Measurements from ENCODE around the gene NDOR1.

Gene NDOR1

DNA sequence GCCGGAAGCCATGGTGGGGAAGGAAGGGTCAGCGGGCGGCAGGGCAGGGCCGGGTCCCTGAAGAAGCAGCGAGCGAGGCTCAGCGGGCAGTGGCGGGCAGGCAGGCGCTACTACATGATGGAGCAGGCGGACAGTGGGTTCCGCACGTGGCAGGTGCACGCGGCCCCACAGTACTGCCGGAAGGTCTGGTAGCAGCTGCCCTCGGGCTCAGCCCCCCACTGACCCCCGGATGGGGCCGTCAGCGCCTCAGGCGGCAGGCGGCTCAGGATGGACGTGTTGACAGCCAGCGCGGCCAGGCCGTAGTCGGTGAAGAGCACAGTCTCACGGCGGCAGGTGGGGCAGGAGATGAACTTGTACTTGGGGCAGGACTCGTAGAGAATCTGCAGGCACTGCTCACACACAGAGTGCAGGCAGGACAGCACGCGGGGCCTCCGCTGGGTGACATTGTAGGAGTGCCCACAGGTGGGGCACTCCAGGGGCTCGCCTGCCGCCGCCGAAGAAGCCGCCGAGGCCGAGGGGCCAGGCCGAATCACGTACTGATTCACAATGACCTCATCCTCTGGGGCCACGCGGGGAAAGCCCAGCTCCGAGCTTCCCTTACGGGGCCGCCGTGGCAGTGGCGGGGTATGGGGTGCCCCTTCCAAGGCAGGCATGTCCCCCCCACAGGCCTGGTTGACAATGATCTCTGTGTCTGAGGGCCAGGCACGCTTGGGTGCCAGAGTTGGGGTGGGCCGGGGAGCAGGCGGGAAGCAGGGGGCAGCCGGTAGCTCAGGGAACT is 15.0 kb downstream of the NDOR1 start:
- DNase-seq (ENCODE audit: low spot score): no peak

DNA sequence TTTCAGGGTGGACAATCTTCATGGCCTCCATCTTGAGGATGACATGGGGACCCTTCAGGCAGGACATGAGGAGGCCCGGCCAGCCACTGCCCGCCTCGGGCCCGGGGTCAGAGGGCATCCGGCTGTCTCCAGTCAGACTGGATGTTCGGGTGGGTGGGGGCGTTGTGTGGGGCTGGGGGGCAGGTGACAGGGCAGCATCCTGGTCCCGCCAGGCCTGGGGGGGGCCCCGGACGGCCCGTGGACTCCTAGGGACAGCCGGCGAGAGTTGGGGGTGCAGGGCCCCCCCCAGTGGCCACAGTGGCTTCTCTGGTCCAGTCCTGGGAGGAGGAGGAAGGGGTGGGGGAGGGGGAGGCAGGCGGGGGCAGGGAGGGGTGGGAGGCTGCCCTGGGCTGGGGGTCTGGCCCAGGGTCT is 15.6 kb downstream of the NDOR1 start:
- no peak for DNase-seq (ENCODE audit: low spot score)

DNA sequence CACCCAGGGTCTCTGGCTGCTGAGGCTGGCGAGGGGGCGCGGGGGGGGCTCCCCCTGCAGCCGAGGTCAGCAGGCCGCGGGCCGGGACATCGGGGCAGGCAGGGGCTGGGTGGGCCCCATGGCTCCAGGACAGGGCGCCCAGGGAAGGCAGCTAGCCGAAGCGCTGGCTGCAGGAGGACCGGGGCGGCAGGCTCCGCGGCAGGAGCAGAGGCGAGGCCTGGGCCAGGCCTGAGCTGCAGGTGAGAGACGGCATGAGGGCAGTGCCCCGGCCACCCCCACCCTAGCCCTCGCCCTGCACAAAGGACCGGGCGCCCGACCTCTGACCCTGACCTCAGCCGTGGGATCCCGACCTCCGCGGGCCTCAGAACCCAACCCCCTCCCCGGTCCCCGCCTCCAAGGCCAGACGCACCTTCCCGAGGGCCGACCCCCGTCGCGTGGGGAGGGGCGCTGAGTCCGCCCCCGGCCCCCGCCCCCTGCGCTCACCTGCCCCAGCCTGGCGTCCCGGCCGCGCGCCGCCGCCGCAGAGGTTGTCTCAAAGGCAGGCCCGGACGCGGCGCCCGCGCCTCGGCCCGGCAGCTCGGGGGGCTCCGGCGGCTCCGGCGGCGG is 16.1 kb downstream of the NDOR1 start:
- no peak for DNase-seq (ENCODE audit: low spot score)

DNA sequence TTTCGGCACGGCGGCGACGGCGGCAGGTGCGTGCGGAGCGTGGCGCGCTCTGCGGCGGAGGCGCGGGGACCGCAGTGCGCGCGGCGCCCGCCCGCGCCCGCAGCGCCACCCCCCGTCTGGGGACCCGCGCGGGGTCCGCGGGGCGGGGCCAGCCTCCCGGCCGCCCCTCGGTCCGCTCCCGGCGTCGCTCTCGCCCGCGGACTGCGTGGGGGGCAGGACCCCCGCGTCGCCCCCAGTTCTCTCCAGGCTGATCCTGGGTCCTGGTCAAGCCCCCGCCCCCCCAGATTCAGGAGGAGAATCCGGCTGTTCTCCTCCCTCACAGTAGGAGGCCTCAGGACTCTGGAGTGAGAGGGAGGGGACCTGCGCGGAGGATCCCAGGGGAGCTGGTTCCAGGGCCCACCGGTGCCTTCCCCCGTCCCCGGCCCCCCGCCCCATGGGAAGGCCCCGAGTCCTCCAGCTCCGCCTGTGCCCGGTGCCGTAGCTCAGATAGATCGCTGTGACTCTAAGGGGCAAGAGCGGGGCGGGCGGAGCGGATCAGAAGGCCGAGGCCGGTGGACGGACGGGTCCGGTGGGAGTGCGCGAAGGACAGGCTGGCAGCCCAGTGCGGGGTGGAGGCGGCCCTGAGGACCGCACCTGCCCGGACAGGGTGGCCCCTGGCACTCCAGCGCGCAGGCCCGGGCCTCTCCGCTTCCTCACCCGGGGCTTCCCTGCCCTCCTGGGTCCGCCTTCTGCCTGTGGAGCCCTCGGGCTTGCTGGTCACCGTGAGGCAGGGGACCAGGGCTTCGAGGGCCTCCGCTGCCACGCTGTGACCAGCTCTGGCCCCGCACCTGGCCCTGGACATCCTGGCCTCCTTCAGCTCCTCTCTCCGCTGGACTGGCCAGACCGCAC is 16.9 kb downstream of the NDOR1 start, which contains the start of gene RNF208:
RNF208 (minus strand) TSS at position 51 of the 888 bp plus-strand sequence. CDS start 1,028 bp downstream, outside the sequence.
- DNase-seq (ENCODE audit: low spot score): no peak

DNA sequence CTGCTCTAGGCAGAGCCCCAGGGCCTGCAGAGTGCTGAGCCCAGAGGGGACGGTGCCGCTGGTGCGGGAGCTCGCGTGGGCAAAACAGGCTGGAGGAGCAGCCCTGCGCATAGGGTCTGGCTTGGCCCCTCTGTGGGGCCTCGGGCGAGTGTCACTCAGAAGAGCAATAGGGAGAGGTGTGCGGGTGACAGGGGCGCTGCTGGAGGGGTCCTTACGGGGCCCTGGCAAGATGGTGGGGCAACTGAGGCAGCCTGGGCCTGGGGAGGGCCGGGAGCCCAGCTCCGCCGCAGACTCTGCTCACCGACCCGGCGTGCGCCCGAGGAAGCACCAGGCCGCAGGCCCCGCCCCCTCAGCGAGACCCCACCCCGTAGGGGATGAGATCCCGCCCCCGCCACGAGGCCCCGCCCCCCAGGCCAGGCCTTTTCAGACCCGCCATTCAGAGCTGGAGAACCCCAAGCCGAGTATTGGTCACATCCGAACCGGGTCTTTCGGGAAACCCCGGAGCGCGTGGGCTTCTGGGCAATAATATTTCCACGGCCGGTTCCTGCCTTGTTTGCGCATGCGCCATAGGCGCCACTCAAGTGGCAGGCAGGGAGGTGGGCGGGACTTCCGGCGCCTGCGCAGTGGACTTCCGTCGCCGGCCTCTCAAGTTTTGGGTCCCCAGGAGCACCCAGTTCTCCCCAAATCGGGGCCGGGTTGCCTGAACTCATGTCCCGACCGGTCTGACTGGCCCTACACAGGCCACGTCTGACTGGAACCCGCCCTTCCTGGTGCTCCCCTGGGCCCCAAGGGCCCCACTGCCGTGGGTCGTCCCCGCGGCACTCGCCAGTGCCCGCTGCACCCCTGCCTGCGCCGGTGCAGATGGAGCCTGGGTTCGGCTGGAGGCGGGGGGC is 17.8 kb downstream of the NDOR1 start:
- peak; percentile 100 for DNase-seq (ENCODE audit: low spot score)

DNA sequence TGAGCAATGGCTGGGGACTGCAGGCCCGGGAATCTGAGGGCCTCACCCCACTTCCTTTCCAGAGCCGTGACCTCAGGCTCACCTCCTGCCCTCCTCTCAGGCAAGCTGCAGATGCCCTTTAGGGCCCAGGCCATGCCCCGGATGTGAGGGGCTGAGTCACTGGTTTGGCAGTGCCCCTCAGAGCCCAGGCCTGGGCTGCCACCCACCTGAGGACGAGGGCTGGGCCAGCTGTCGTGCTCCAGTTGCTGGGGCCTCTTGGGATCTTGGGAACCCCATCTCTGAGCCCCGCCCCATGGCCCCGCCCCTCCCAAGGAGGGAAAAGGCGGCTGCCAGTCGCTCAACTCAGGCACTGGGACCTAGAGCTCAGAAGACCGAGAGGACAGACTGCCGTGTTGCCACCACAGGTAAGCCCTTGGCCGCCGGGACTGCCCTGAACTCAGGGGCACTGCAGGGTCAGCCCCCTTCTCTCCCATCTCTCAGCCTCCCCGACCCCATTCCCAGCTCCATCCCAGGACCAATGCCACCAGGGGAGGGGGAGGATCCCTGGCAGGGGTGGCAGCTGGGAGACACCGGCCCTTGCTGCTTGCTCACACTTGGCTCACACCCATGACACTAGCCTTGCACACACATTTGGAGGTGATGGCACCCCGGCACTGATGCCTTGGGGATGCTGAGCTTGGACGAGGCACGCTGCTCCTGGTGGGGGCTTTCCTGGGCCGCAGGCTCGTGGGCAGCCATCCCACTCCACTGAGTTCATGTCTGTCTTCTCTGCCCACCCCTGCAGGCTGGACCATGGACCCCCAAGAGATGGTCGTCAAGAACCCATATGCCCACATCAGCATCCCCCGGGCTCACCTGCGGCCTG is 19.6 kb downstream of the NDOR1 start, which contains the start of gene CYSRT1:
CYSRT1 (plus strand) TSS at position 345 of the 865 bp plus-strand sequence; CDS start at position 793, 448 bp downstream.
- no peak for DNase-seq (ENCODE audit: low spot score)

DNA sequence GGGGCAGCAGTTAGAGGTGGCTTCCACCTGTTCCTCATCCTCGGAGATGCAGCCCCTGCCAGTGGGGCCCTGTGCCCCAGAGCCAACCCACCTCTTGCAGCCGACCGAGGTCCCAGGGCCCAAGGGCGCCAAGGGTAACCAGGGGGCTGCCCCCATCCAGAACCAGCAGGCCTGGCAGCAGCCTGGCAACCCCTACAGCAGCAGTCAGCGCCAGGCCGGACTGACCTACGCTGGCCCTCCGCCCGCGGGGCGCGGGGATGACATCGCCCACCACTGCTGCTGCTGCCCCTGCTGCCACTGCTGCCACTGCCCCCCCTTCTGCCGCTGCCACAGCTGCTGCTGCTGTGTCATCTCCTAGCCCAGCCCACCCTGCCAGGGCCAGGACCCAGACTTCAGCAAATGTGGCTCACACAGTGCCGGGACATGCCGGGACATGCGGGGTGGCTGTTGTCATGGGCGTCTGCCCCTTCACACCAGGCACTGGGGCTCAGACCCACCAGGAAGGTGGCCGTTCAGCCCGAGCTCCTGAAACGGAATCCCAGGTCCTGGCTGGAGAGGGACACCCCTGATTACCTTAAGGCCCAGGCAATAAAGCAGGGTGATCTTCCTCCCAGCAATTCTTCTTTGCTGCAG is 20.3 kb downstream of the NDOR1 start:
- no peak for DNase-seq (ENCODE audit: low spot score)

DNA sequence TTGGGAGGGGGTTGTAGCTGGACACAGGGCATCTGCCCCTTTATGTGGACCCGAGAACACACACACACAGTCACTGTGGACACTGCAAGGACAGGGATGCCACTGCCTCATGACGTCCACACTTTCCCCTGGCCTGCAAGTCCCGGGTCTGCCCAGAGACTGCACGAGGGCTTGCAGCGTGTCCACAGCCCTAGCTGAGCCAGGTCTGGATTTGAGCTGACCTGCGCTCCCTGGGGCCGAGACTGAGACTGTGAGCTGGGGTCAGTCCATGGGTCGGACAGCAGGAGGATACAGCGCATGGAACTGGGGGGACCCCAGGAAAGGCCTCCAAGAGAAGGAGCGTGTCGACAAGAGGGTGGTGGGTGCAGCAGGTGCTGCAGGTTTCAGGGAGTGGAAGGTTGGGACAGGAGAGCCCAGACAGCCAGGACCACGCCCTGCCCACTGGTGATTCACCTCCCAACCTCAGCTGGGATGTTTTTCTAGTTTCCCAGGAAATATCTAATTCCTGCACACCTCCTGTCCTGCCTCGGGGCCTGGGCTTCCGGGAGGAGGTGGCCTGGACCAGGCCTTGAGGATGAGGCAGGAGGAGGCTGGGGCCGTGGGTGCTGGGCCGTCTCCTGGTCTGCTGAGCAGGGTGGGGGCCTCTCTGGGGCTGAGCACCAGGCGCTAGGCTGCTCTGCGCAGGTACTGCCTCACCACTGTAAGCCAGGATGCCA is 21.0 kb downstream of the NDOR1 start:
- DNase-seq (ENCODE audit: low spot score): no peak

DNA sequence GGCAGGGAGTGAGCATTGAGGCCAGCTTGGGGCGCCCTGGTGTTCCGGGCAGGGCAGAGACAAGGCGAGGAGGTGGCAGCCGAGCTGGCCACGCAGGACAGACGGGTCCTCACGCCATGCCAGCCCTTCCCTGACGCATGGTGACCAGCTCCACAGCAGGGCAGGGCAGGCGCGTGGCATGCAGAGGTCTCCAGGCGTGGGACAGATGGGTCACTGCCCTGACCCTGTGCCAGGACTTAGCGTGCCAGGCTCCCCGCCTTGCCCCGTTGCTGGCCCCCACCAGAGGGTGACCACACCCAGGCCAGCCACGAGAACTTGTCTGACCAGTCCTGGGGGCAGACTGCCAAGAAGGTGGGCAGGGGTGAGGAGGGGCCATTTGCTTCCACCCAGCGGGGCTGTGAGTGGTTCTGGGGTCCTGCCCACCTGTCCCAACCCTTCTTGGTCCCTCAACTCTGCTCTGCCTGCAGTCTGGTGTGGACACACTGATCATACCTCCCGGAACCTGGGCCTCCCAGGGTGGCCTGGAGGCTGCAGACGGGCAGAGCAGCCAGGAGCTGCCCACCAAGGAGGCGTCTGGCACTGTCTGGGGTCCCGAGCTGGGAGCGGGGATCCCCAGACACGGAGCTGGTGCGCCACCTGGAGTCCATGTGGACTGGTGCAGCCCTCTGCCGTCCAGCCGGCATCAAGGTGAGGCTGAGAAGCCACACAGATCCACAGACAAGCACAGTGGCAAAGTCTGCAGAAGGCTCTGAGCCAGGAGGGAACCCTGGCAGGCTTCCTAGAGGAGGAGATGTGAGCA is 21.8 kb downstream of the NDOR1 start, which contains the start of gene RNF224:
RNF224 (plus strand) TSS at position 449 of the 799 bp plus-strand sequence. CDS start 834 bp downstream, outside the sequence.
- DNase-seq (ENCODE audit: low spot score): peak; percentile 85

DNA sequence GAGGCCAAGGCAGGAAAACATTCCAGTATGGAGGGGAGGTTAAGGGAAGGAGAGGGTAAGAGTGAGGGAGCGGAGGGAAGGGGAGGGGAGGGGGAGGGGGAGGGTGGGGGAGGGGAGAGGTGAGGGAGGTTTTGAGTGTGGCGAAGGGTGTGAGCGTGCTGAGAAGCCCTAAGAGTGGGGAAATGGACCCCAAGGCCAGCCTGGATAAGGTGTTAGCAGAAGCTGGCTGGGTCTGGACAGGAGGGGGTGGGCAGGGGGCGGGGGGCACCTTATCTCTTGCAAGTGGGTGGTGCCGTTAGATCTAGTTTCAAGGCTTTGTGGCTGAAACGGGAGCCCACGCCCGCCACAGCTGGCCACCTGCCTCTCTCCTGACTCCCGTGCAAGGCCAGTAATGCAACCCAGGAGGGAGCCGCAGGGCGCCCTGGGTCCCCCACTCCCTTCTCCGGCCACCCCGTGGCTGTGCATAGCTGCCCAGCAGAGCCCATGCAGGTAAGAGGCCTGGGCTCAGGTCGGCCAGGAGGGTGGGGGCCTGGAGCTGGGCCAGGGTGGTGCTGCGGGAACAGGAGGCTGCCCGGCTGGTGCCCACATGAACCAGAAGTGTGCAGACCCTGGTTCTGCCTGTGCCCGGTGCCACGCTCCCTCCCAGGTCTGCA is 22.5 kb downstream of the NDOR1 start:
- no peak for DNase-seq (ENCODE audit: low spot score)

DNA sequence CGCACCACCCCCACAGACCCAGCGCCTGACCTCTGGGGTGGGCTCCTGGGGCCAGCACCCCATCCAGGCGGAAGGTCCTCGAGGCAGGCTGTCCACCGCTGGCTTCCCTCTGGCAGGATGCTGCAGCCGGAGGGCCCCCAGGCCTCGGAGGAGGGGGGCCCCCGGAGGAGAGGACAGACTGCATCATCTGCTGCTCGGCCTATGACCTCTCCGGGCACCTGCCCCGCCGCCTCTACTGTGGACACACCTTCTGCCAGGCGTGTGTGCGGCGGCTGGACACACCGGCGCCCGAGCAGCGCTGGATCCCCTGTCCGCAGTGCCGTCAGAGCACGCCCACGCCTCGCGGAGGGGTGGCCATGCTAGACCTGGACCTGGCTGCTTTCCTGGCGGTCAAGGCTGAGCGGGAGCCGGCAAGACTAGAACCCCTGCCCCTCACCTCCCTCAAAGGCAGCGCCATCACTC is 23.0 kb downstream of the NDOR1 start:
- DNase-seq (ENCODE audit: low spot score): no peak

DNA sequence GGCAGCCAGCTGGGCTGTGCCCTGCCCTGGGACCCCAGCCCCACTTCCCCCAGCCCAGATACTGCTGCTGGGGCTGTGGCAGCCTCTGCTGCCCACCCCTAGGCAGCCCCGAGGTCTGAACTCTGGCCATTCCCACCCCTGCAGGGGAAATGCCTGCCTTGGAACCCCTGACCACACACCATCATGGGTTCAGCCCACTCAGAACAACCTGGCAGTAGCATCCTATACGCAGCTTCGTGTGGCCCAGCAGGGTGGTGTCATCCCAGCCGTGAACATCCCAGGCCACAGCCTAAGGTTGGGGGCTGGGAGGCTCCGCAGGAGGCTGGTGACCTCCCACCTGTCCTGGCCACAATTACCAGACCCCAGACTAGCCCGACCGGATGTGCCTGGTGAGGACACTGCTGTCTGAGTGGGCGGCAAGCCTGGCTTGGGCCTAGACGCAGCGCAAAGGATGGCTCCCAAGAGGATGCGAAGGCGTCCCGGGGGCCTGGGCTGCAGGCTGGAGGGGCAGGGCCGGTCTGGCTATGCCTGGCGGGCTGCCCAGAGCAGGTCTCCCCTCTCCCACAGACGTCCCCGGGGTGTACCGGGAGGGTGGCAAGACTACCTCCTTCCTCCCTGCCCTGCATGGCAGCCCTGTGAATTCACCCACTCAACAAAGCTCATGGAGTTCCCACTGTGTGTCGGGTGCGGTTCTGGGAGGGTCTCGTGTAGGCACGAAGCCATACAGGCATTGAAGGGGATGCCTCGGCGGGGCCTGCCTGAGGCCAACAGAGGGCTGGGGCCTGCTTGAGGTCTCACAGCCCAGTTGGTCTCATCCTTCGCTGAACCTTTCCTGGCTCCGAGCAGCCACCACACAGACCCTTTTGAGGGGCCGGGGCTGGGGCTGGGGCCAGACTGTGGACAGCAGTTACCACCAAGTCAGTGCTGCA is 23.7 kb downstream of the NDOR1 start:
- DNase-seq (ENCODE audit: low spot score): no peak

DNA sequence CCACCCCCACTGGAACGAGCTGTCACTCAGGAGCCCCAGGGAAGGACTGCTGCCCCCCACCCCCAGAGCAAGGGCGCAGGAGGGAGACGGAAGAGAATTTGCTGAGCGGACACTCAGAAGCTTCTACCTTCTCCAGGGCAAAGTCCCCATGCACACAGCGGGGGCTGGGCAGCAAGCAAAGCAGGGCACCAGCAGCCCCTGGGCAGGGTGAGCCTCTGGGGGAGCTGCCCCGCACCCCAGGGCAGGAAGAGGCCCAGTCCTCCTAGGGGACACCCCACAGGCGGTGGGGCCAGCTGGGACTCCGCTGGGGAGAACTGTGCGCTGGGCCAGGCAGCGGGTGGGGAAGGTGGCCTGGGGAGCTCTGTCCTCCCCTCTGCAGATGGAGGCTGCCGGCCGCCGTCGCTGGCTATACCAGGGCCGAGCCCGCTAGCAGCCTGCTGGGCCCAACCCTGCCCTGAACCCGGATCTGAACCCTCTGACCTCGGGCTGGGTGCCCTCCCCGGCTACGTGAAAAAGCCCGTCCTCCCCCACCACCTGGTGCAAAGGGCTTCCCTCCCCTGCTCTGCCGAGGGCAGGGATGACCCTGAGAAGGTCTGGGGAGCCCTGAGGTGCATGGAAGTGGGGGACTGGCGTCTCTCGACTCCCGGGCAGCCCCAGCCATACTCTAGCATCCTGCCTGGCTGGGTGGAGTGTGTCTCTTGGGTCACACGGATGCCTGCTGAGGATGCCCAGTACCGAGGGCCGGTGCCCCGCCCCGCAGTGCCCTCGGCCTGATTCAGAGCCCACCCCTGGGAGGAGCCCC is 24.6 kb downstream of the NDOR1 start:
- DNase-seq (ENCODE audit: low spot score): no peak

DNA sequence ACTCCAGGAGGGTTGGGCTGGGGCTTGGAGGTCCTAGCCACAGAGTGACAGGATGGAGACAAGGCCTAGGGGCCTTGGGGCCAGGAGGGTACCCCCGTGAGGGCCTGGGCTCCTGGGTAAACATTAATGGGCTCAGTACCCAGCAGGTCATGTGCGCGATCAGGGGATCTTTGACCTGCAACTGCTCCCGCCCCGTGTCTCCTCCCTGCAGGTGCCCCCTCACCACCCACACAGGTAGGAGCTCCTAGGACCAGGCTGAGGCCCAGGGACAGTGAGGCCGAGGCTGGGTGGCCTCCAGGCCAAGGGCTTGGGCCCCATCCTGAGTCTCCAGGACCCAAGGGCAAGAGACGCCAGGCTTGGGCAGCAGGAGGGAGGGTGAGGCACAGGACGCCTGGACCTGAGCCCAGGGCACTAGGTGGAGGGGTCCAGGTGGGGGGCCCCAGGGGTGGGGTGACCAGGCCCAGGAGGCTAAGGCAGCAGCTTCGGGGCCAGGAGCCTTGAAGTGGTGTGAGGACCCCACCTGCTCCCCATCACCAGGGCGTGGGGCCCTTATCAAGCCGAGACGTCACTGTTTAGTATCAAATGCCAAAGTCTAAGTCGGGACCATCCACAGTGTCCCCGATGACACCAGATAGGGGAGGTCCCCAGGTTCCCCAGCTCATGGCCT is 25.3 kb downstream of the NDOR1 start, which contains the start of gene SLC34A3:
SLC34A3 (plus strand) TSS at position 197 of the 667 bp plus-strand sequence. CDS start 802 bp downstream, outside the sequence.
- DNase-seq (ENCODE audit: low spot score): no peak

Data from activated CD4-positive, alpha-beta T cell treated with anti-CD3 and anti-CD28 coated beads, Interleukin-2, Interleukin-4, amounts not matched to agents 100 ng/mL and 50 ng/mL, durations not matched to agents 16 hours and 8 hours (primary cell).